ENCODE results near the gene PKP4.

Gene PKP4

DNA sequence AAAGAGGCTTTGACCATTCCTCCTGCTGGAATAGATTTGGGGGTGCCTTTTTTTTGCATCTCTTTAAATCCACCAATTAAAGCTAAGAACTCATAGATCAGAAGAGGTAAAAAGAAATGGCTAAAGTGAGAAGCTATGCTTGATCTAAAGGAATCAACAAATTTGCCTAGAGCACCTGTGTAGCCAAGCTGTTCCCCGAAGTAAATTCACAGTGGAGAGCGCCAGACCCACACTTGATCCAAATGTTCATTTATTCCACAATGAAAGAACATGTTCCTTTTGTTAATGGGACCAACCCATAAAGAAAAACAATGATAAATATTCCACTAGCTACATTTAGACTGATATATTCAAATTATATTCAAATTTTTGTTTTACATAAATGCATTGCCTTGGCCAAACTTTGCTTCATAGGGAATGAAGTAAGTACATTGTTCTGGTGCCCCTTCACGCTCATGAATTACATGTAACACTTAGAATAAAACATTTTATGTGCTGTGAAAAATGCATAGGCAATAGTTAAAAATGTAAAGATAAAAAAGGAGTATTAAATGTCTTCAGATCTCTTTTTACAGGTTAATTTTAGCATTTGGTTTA is 167.4 kb downstream of the PKP4 start:
- DNase-seq (ENCODE audit: low read depth, low spot score) = no peak

GRCh38 chr2:158624961-158625360 is 168.2 kb downstream of the PKP4 start:
- H3K4me3 ChIP-seq (ENCODE audit: low read length) = no peak overlapping the region
- no peak for DNase-seq (ENCODE audit: low read depth, low spot score)

More for the DNA sequence above, 167.4 kb downstream of the PKP4 start:
- H3K4me3 ChIP-seq (ENCODE audit: low read length) = no peak overlapping the region

DNA sequence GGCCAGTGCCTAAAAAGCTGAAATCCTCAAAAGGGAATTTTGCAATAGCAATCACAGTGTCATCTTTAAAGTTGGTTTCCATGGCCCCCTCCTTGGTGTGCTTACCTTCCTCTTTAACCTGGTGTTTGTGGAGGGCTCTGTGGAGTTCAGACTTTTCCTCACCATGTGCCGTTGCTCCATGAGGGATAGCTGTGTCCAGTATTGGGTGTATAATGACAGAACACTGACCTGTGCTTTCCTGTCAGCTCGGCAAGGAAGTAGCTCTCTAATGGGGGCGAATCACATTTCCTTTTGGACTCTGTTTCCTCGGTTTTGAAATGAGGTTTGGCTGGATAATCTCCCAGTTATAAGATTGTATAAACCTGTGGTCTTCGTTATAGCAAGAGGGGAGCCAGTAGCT is 172.4 kb downstream of the PKP4 start:
- no peak overlapping the region for H3K4me3 ChIP-seq (ENCODE audit: low read length)
- no peak for DNase-seq (ENCODE audit: low read depth, low spot score)

- DNase-seq (ENCODE audit: low read depth, low spot score) = no peak
- H3K4me3 ChIP-seq (ENCODE audit: low read length) = no peak overlapping the region
These were observed 176.5 kb downstream of the PKP4 start for GRCh38 chr2:158633261-158633660.

DNA sequence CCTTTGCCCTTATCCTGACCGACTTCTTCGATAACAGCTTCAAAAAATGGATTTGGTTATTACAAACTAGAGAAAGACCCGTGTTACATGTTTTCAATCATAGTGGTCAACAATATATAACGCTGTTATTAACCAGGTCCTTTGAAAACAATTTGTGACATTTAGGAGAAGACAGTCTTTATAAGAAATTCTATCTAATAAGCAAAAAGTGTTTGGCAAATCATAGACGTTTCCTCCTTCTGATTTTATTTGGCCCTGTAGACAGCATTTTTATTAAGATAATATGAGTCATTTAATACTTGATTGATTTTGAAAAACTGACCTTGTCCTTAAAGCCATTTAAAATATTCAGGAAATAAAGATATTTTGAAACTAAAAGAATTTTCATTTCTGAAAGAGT is 177.9 kb downstream of the PKP4 start:
- DNase-seq (ENCODE audit: low read depth, low spot score) = no peak

GRCh38 chr2:158635961-158636601 is 179.3 kb downstream of the PKP4 start:
- no peak overlapping the region for H3K4me3 ChIP-seq (ENCODE audit: low read length)
- no peak for DNase-seq (ENCODE audit: low read depth, low spot score)

More for the DNA sequence above, 177.9 kb downstream of the PKP4 start:
- no peak overlapping the region for H3K4me3 ChIP-seq (ENCODE audit: low read length)

- no peak overlapping the region for H3K4me3 ChIP-seq (ENCODE audit: low read length)
- no peak for DNase-seq (ENCODE audit: low read depth, low spot score)
These were observed 180.6 kb downstream of the PKP4 start for GRCh38 chr2:158637357-158637756.

GRCh38 chr2:158644139-158644538 is 187.4 kb downstream of the PKP4 start:
- no peak overlapping the region for H3K4me3 ChIP-seq (ENCODE audit: low read length)
- no peak for DNase-seq (ENCODE audit: low read depth, low spot score)

GRCh38 chr2:158645299-158645698 is 188.5 kb downstream of the PKP4 start:
- no peak overlapping the region for H3K4me3 ChIP-seq (ENCODE audit: low read length)
- DNase-seq (ENCODE audit: low read depth, low spot score) = no peak

DNA sequence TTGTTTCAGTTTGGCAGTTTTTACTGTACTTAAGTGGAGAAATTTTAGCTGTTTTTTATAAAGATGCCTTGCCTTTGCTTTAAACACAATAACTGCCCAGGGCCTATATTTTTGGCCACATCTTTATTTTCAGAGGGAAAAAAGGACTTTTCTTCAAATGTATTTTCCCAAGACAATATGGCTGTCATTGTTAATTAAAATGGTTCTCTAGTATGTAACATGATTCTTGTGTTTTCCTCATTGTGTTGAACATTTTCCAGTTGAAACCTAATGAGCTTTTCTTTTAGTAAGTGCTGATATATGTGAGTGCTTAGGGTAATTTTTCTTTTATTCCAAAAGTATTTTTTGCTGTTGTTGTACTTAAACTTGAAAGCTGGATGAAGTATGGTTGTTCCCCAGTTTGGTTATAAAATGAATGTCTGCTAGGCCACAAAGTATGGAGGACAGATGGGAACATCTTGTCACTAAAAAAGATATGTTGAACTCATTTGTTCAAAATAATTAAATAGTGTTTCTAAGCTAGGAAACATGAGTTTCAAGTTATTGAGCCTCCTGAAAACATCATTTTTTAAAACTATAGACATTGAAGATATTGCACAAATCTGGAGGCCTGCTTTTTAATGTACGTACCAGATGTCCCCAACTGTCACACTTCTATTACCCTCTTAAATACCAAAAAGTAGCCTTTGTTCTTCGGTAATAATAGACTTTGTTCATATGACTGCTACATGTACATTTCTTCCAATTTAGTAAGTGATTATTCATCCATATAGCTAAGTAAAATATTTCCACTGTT is 190.9 kb downstream of the PKP4 start:
- DNase-seq (ENCODE audit: low read depth, low spot score) = no peak
- H3K4me3 ChIP-seq (ENCODE audit: low read length) = no peak overlapping the region

- no peak overlapping the region for H3K4me3 ChIP-seq (ENCODE audit: low read length)
- DNase-seq (ENCODE audit: low read depth, low spot score) = no peak
These were observed 193.1 kb downstream of the PKP4 start for GRCh38 chr2:158649846-158650245.

GRCh38 chr2:158650646-158651357 is 194.1 kb downstream of the PKP4 start:
- DNase-seq (ENCODE audit: low read depth, low spot score) = no peak
- no peak overlapping the region for H3K4me3 ChIP-seq (ENCODE audit: low read length)

GRCh38 chr2:158651358-158652057 is 194.8 kb downstream of the PKP4 start:
- peak; percentile 81 for DNase-seq (ENCODE audit: low read depth, low spot score)
- H3K4me3 ChIP-seq (ENCODE audit: low read length) = no peak overlapping the region

GRCh38 chr2:158655628-158656027 is 198.9 kb downstream of the PKP4 start:
- DNase-seq (ENCODE audit: low read depth, low spot score) = no peak
- no peak overlapping the region for H3K4me3 ChIP-seq (ENCODE audit: low read length)

- no peak overlapping the region for H3K4me3 ChIP-seq (ENCODE audit: low read length)
- DNase-seq (ENCODE audit: low read depth, low spot score) = no peak
These were observed 199.9 kb downstream of the PKP4 start for GRCh38 chr2:158656492-158657229.

DNA sequence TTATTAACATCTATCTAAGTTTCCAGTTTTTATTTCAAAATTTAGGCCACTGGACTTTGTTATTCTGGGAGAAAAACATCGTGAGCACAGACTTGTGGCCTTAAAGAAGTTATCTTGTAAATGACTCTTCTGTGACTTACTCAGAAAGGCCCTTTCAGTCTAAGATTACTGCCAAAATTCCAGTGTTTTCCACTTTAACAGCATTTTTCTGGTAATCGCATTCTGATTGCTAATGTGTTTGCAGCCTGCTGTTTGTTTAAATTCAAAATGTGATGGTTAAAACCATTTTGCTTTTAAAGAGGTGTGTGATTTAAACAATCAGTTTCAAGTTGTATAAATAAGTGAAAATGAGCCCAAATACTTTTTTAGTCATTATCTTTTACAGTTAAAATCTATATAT is 201.6 kb downstream of the PKP4 start:
- no peak overlapping the region for H3K4me3 ChIP-seq (ENCODE audit: low read length)
- DNase-seq (ENCODE audit: low read depth, low spot score) = no peak

- DNase-seq (ENCODE audit: low read depth, low spot score) = no peak
- no peak overlapping the region for H3K4me3 ChIP-seq (ENCODE audit: low read length)
These were observed 202.7 kb downstream of the PKP4 start for GRCh38 chr2:158659483-158659882.

GRCh38 chr2:158661231-158661630 is 204.5 kb downstream of the PKP4 start:
- no peak for DNase-seq (ENCODE audit: low read depth, low spot score)
- H3K4me3 ChIP-seq (ENCODE audit: low read length) = no peak overlapping the region

DNA sequence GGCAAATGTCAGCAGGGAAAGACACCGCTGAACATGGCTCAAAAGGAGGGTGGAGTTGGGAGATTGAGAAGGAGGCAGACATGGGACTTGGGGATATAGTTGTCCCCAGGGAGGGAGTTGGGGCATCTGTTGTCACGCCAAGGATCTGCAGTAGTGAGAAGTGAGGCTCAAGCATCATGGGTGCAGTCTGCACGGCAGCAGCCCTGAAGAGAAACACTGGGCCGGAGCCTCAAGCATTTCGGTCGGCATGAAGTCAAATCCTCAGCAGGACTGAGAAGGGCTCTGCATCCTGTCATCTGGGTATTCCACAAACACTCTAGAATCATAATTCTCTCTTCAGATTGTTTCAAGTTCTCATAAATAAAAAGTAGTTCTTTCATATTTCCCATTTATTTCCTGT is 205.7 kb downstream of the PKP4 start:
- no peak overlapping the region for H3K4me3 ChIP-seq (ENCODE audit: low read length)
- DNase-seq (ENCODE audit: low read depth, low spot score) = no peak

All from Jurkat, Clone E6-1 (cell line).